Stimulated activated CD4-positive, alpha-beta T cell treated with anti-CD3 and anti-CD28 coated beads, Interleukin-1b, Interleukin-23, amount 100 ng/mL, for 4 hours (primary cell): Measurements from ENCODE around the gene AUTS2.

ENCODE experiments used
- DNase-seq, 2 donors: peaks; one replicate each; pipeline ENCODE4 v3.0.0-alpha.2; 2020; ENCODE audit warnings: low read depth in 2 of 2

The AUTS2 gene

GRCh38 chr7:69939317-69939716, 341.0 kb downstream of the AUTS2 start:
- DNase-seq = no peak

GRCh38 chr7:69941077-69941651, 342.9 kb downstream of the AUTS2 start:
- DNase-seq = no peak

GRCh38 chr7:69942573-69942972, 344.3 kb downstream of the AUTS2 start:
- no peak for DNase-seq

GRCh38 chr7:69946901-69947300, 348.6 kb downstream of the AUTS2 start:
- no peak for DNase-seq

GRCh38 chr7:69947998-69948397, 349.7 kb downstream of the AUTS2 start:
- DNase-seq = no peak

- DNase-seq = no peak
Measured at GRCh38 chr7:69949122-69949521, 350.8 kb downstream of the AUTS2 start.

- no peak for DNase-seq
Measured at GRCh38 chr7:69951458-69951857, 353.2 kb downstream of the AUTS2 start.

GRCh38 chr7:69953136-69954067, 355.1 kb downstream of the AUTS2 start:
- no peak for DNase-seq

- DNase-seq = no peak
Measured at GRCh38 chr7:69956541-69956940, 358.3 kb downstream of the AUTS2 start.

- no peak for DNase-seq
Measured at GRCh38 chr7:69957661-69958060, 359.4 kb downstream of the AUTS2 start.

- DNase-seq = no peak
Measured at GRCh38 chr7:69959789-69960499, 361.7 kb downstream of the AUTS2 start.

GRCh38 chr7:69961436-69961835, 363.2 kb downstream of the AUTS2 start:
- no peak for DNase-seq

- no peak for DNase-seq
Measured at GRCh38 chr7:69962186-69963065, 364.2 kb downstream of the AUTS2 start.

GRCh38 chr7:69963393-69963792, 365.1 kb downstream of the AUTS2 start:
- DNase-seq = no peak

- no peak for DNase-seq
Measured at GRCh38 chr7:69966766-69967591, 368.7 kb downstream of the AUTS2 start.

- no peak for DNase-seq
Measured at GRCh38 chr7:69967689-69968450, 369.6 kb downstream of the AUTS2 start.

GRCh38 chr7:69968969-69969556, 370.8 kb downstream of the AUTS2 start:
- no peak for DNase-seq

- DNase-seq = no peak
Measured at GRCh38 chr7:69981646-69982045, 383.4 kb downstream of the AUTS2 start.

- DNase-seq = no peak
Measured at GRCh38 chr7:69982197-69982596, 383.9 kb downstream of the AUTS2 start.

- no peak for DNase-seq
Measured at GRCh38 chr7:69989551-69989950, 391.3 kb downstream of the AUTS2 start.
